GM21381 (cell line): ENCODE data around the gene RALGAPA2.

ENCODE experiments used
- ATAC-seq: cut with Tn5 transposase; IDR thresholded peaks from one replicate; pipeline ENCODE4 v1.9.1; 2021; ENCODE audit warnings: mild to moderate bottlenecking, moderate library complexity; ENCODE audit not compliant: unreplicated experiment

RALGAPA2 gene

GRCh38 chr20:20412750-20413149, 299.7 kb downstream of the RALGAPA2 start:
- ATAC-seq, result no peak

- no peak for ATAC-seq
These were observed 300.6 kb downstream of the RALGAPA2 start for GRCh38 chr20:20411836-20412235.

DNA sequence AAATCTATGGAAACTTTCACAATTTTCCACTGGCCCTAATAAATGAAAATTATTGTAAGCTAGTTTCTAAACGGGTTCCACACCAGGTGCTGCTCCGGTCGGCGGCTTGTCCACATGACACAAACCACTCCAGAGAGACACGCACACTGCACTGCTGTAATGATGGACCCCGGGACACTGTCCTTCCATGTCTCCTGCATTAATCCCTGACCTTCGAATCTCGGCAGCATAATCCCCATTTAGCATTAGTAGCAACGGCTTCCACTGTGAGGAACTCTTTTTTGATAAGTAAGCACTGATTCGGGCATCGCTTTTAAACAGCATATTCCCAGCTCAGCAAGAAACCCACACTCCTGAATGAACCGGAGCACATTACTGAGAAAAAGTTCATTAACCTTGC, 301.0 kb downstream of the RALGAPA2 start:
- ATAC-seq, result no peak

- no peak for ATAC-seq
These were observed 301.8 kb downstream of the RALGAPA2 start for GRCh38 chr20:20410678-20411077.

DNA sequence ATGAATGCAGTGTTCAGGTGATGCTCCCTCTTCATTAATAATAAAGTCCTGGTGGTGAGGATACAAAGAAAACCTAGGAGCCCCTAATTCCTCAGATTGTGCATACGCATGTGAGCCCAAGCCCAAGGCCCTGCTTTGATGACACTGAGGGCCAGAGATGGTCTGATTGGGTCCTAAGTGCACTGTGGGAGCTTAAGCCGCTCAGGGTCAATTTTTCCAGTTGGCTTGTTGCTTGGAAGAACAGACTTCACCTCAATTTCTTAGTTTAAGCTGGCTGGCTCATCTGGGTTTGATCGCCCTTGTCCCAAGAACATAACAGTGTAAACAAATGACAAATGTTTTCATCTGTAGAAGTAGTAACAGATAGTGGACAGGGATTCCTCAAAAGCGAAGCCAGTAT, 303.1 kb downstream of the RALGAPA2 start:
- no peak for ATAC-seq

- ATAC-seq, result no peak
These were observed 304.3 kb downstream of the RALGAPA2 start for GRCh38 chr20:20407891-20408805.

GRCh38 chr20:20406306-20406705, 306.1 kb downstream of the RALGAPA2 start:
- ATAC-seq, result no peak

- ATAC-seq, result no peak
These were observed 306.8 kb downstream of the RALGAPA2 start for GRCh38 chr20:20405623-20406022.

- ATAC-seq, result no peak
These were observed 307.8 kb downstream of the RALGAPA2 start for GRCh38 chr20:20404633-20405032.

DNA sequence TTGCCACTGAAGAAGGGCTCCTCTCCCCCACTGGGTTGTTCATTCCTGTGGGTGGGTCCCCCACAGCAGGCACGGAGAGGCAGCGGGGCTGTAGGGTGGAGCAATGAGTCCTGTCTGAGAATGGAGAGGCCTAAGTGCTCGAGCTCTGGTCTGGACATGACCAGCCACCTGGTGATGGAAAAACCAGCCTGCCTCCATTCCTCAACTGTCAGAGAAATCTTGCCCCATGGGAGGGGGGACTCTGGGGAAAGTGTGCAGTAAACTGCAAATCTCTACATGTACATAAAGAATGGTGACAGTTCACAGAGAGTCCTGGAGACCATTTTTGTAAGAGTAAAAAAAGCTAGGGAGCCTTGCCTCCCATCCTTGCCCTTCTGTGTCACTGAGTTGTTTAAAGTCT, 310.5 kb downstream of the RALGAPA2 start:
- ATAC-seq, result no peak

DNA sequence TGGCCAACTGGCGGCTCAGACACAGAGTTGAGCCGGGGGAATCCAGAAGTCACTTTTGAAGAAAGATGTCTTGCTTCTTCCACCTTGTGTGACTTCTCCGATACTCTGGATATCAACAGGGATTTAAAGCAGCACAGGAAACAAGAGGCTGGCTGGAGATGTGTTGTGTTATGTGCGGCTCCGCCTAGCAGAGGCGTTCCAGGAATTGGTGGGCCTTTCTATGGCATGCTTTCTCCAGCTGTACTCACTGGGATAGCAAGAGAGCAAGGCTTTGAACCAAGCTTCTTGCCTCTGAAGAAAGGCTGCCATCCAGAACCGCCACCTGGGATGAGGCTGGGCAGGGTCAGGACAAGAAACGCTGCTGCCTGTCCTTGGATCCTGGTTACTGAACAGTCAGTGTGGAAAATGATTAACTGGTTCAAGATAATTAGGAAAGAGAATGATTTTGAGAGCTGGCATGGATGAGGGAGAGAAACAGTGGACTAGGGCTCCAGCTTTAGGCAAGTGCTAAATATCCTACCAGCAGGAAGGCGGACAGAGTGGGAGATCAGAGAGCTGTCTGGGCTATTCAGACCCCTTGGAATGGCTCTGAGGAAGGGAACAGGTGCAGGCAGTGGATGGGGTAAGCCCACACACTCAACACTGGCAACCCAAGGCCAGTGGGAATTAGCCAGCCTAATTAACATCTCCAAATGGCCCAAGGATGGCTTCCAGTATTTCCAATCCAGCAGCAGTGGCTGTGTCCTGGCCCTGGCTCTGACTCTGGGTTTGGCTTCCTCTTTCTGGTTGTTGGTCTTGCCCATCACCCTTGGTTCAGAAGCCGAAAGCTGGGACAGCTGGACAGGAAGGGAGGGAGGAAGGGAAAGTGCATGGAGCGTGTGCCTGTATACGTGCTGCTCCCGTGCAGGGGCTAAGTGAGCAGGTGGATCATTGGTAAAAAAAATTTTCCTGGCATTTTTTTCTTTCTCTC, 312.6 kb downstream of the RALGAPA2 start:
- ATAC-seq, result no peak

- ATAC-seq, result no peak
These were observed 314.3 kb downstream of the RALGAPA2 start for GRCh38 chr20:20398123-20398522.

- ATAC-seq, result no peak
These were observed 315.6 kb downstream of the RALGAPA2 start for GRCh38 chr20:20396794-20397193.

DNA sequence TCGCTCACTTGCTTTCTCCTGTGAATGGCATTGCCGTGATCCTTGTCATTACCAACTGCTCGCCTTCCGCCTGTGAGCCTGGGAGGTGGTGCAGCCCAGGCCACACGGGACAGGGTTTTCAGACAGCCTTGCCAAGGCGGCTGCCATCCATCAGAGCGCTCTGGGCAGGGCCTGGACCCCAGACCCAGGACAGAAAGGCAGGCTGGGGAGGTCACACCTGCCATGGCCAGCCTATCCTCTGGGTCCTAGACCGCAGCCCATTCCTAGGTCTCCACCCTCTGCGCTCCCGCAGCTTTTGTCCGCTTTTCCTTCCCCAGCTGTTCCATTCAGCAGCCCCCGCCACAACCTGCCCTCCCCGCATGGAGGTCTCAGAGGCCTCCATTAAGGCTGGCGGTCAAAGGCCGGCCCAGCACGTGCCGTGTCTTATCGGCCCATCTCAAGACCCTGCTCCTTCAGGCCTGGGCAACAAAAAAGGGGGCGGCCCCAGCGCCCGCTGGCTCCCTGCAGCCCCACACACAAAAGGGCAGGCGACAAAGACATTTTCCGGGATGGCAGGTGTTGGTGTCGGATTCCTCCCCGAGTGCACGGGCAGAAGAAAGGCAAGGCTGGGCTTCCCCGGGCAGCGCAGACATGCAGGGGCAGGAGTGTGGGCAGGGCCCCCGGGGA, 316.4 kb downstream of the RALGAPA2 start:
- no peak for ATAC-seq

- ATAC-seq, result no peak
These were observed 317.4 kb downstream of the RALGAPA2 start for GRCh38 chr20:20395087-20395486.

DNA sequence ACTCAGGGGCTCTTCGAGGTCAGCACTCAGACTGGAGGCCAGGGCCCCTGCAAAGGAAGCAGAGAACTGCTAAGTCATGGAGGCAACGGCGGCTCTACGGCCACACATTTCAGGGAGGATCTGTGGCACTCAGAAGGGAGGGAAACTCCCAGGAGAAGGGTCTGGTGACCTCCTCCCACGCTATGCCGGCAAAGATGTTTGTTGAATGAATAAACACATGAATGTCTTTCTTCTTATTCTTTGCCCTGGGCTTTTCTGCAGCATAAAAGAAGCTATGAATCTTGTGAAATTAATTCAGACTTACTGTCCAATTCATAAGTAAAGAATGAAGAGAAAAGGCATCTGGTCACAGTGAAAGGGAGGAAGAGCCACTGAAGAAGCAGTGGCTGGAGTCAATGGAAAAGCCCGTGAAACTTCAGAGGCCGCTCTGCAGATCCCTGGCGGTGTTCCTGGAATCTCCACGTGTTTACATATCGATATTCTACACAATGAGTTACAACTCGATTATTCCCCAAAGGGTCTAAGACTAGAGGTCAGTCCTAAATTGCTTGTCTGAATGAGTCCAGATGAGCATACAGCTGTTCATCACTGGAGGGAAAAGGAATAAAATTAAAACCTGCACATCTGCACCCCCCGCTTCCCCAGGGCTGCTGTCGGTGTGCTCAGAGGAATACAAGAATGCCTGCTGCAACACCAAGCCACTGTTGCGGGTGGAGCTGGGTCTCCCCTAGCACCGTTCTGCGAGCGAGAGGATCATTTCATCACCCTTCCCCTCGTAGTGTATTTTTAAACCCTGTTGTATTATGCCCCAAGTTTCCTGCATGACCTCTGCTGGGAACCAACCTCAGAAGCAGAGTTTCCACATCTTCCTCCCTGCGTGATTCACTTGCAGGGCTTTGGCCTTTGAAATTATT, 319.0 kb downstream of the RALGAPA2 start:
- no peak for ATAC-seq

DNA sequence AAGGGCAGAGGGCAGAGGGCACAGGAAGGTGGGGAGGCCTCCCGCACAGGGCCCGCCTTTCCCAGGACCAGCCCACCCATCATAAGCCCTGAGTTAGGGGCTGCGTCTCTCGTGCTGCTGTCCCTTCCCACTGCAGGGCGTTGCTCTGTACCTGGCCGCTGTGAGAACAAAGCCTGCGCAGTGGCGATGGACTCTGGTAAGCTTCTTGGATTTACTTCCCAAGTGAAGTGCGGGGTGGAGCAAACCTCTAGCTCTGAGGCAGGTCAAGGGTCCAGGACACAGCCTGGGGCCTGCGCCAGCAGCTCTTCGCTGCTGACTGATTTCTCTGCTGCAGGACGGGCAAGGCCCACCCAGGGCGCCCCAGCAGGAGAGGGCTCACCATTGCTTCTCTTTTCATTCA, 320.7 kb downstream of the RALGAPA2 start:
- ATAC-seq, result no peak

DNA sequence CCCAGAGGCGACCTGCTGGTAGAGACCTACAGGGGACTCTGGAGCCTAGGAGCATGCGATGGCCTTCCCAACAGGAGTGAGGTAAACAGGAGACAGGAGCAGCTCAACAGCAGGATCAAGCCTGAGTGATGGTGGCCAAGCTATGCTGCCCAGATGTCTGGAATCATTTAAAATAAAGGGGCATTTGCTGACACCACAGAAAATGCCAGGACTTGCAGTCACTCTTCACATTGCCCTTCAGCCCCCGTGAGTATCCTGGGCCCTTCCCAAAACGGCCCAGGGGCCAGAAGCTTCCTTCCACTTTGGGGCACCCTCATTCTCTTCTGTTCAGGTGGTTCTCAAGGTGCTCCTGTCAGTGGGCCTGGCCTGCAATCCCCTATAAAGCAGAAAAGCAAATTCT, 321.3 kb downstream of the RALGAPA2 start:
- ATAC-seq, result no peak

DNA sequence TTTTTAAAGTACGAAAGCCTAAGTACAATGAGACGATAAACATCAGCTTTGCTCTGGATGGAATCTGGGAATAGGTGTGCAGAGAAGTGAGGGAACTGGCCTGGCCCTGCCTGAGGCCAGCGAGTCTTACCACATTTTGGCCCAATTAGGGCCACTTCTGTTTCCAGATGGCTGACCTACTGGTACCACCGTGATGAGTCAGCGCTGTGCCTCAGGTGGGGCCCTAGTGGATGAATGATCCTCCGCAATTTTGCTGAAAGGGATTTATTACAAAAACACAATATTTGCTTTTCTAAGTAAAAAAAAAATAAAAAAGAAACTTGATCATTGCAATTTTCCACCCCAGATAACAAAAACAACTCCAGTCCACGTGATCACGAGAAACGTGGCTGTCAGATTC, 322.1 kb downstream of the RALGAPA2 start:
- ATAC-seq, result no peak

- ATAC-seq, result no peak
These were observed 326.3 kb downstream of the RALGAPA2 start for GRCh38 chr20:20386192-20386591.
